Panc1 (cell line): ENCODE results near the gene ASPSCR1.

Experiments
- CTCF ChIP-seq: fragments of 450-650 bp; IDR thresholded peaks from 2 replicates; pipeline ENCODE4 v1.5.1; 2017; ENCODE audit warnings: mild to moderate bottlenecking
- POLR2AphosphoS5 ChIP-seq: IDR thresholded peaks from 2 replicates; pipeline ENCODE4 v1.6.1; 2012; ENCODE audit warnings: mild to moderate bottlenecking, low read depth, low read length, moderate library complexity
- REST ChIP-seq, 2 experiments: IDR thresholded peaks; 2 replicates each; pipeline ENCODE4 v1.6.1; 2011 to 2012; ENCODE audit warnings: low read depth in 2 of 2, control low read depth in 1 of 2, low read length in 1 of 2, mild to moderate bottlenecking in 1 of 2, moderate library complexity in 1 of 2; ENCODE audit not compliant: insufficient read depth in 1 of 2
- SIN3A ChIP-seq: IDR thresholded peaks from 2 replicates; pipeline ENCODE4 v1.6.1; 2012; ENCODE audit warnings: low read depth, mild to moderate bottlenecking, low read length, moderate library complexity, borderline replicate concordance; ENCODE audit not compliant: insufficient read depth

GRCh38 chr17:82013772-82014321 is 36.4 kb downstream of the ASPSCR1 start:
- TF ChIP-seq CTCF (no peak), REST (IDR thresholded peaks at IDR 0.05; ENCODE audit: insufficient read depth in 1 of 2, low read depth in 2 of 2, low read length in 1 of 2) (no peak), POLR2AphosphoS5 (no peak), SIN3A (no peak)
